Endometrial microvascular endothelial cells (primary cell): Measurements from ENCODE around the gene MREG. TPM values are rescaled to one million over a fixed set of nuclear protein-coding genes. Genes with fewer than 3 reads are reported as not detected.

ENCODE experiments used
- in situ Hi-C: cut with HindIII; loops from 2 replicates; pipeline ENCODE4 v1.10.0; 2017; ENCODE audit warnings: low sequenced_read_pairs, low pct_unique_long_range_greater_than_20kb; ENCODE audit errors: inconsistent ontology term
- total RNA-seq: library from RNA; depleted of rRNA; stranded (reverse); fragments of >200 nt; gene quantifications from one replicate; pipeline ENCODE4 v1.2.3, GENCODE V29; 2015; ENCODE audit errors: inconsistent ontology term

The MREG gene, protein sequence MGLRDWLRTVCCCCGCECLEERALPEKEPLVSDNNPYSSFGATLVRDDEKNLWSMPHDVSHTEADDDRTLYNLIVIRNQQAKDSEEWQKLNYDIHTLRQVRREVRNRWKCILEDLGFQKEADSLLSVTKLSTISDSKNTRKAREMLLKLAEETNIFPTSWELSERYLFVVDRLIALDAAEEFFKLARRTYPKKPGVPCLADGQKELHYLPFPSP
- total RNA-seq: 5.9 TPM

DNA sequence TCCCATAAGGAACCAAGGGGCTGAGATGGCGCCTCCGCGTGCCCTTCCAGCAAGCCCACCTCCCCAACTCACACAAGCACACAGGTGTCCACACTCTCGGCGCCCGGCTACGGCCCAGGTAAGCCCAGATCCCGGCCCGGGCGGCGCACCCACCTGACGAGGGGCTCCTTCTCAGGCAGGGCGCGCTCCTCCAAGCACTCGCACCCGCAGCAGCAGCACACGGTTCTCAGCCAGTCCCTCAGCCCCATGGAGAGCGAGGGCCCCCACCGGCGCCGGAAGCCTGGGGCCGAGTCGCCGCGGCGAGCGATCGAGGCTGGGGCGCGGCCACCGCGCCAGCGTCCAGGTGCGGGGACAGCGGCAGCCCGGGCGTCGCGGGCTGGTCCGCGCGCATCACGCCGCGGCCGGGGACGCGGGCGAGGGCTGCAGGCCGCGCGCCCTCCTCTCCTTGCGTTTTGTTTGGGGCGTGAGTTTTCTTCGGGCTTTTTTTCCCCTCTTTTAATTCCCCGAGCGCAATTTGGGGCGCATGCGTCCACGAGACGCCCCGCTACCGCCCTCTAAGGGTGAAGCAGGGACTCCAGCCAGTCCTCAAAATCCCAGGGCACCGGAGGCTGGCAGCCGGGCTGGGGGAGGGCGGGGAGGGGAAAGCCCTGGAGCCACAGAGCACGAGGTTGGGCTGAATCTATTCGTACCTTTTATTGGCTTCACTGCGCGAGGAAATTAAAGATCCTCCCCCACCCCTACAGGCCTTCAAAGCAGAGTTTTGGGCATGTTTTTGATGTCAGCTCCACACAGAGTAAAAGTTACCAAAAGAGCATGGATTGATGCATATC, at the start of gene MREG:
Gene MREG (minus strand): TSS at position 472 of the 830 bp plus-strand sequence. CDS start 224 bp downstream, at position 248.
- in situ Hi-C loops: no loop called here

DNA sequence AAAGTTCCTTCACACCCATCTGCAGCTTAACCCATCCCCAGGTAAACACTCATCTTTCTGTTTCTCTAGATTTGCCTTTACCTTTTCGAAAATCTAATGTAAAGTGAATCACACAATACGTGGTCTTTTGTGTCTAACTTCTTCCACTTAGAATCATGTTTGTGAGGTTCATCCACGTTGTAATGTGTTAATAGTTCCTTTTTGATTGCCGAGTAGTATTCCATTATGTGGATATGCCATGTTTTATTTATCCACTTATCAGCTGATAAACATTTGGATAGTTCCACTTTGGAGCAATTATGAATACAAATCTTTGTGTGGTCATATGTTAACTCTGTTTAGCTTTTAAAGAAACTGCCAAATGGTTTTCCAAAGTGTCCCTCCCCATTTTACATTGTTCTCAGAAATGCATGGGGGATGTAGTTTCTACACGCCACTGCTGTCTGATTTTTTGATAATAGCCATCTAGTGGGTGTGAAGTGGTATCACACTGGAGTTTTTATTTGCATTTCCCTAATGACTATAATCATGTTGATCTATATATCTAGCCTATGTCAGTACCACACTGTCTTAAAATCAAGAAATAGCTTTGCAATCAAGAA, 46.0 kb upstream of the MREG start:
- in situ Hi-C loops: no loop called here

DNA sequence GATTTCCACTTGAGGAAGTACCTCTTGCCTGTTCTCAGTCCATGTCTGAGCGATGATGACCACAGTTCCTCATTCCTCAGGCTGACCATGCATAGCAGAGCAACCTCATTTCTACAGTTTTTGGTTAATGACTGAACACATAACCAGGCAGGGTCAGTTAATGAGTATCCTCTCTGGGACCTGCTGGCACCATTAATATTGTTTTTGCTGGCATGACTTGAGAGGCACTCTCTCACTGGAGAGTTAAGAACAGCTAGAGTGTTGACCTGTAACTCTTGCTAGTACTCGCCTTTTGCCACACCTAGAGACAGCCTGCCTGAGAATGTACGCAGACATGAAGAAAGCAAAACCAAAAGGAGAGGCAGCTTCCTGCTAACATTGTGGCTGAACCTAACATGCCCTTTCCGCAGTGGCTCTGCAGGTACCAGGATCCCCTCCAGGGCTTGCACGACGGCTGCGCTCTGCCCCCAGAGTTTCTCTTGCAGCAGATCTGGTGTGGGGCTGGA, 44.4 kb upstream of the MREG start:
- in situ Hi-C loops: no loop called here

DNA sequence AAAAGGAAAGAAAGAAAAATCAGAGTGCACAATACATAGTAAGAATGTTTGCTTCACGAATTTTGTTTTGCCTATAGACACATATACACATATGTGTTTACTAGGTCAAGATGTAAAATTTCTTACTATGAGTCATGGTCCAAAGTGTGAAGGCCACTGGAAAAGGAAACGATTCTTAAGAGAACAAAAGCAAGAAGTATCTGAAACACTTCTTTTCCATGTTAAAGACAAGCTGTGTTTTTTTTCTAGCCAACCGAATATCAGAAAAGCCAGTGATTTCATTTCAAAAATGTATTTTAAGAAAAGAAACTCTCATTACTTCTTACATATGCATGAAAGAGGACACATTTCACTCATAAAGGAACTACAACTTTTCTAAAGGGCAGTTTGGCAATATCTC, 43.4 kb upstream of the MREG start:
- in situ Hi-C loops: no loop called here

DNA sequence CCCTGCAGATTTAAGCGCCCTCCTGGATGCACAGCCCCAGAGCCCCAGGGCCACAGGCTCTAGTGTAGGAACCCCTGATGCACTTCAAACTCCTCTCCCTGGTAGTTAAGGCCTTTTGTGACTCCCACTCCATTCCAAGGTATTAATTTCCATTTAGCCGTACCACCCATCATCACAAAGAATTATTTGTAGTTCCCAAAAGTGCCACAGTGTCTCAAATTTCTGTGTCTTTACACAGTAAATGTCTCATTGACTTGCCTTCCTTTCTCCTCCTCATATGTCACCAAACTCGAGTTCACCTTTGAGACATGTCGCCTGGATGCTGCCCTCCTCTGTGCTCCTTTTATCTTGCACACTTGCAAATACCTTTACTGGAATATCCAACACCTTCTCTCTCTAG, 42.3 kb upstream of the MREG start:
- in situ Hi-C loops: no loop called here

DNA sequence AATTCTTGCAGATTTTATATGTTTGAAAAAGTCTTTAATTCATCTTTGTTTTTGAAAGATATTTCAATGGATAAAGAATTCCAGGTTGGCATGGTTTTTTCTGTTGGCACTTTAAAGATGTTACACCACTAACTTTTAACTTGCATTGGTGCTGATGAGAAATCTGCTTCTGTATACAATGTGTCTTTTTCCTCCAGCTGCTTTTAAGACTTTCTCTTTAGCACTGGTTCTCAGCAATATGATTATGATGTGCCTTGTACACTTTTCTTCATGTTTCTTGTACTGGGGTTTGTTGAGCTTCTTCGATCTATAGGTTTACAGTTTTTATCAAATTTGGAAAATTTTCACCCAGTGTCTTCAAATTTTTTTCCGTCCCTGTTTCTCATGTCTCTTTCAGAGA, 39.1 kb upstream of the MREG start:
- in situ Hi-C loops: no loop called here

DNA sequence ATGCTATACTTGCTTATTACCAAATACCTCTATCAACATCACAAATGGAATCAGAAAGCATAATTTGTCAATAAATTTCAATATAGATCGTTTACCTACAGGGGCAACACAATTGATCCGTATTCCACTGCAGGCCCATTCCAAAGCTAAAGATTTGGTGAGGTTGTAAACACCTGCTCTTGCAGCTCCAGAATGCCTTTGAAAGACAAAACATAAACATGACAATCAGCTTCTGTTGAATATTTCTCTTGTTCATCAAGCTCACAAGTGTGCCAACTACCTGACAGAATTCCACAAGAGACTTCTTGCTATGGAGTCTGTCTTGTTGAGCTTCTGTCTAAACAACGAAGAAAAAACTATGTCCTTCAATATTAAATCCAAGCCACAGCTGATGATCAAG, 38.0 kb upstream of the MREG start:
- in situ Hi-C loops: no loop called here

DNA sequence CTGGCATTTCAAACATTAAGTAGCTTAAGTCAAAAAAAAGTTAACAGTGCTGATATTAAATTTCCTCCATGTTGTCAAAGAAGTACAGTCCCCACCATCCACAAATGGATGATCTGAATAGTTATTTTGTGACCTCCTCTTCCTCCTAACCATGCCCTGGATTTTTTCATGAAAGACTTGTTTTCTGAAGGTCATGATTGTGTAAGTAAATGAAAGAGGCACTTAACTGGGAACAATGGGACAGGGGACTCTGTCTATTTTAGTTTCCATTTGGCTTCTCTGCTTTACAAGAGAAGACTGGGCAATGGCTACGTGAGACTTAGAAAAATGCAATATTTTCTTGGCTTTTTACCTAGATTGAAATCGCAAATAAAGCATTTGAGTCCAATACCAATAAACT, 36.1 kb upstream of the MREG start:
- in situ Hi-C loops: no loop called here

DNA sequence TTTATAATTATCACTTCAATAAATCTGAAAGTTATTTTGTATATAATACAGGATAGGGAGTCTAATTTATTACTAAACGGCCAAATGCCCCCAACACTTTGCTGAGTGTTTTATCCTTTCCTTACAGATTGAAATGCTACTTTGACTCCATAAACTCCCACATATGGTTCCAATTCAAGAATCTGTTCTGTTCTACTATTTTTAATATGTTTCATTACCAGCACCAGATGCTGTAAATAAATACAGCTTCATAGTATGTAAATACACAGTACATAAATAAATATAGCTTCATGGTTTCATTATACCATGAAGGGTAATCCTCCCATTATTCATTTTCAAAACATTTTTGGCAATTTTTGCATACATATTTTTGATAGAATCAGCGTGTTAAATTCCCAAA, 34.0 kb upstream of the MREG start:
- in situ Hi-C loops: no loop called here

DNA sequence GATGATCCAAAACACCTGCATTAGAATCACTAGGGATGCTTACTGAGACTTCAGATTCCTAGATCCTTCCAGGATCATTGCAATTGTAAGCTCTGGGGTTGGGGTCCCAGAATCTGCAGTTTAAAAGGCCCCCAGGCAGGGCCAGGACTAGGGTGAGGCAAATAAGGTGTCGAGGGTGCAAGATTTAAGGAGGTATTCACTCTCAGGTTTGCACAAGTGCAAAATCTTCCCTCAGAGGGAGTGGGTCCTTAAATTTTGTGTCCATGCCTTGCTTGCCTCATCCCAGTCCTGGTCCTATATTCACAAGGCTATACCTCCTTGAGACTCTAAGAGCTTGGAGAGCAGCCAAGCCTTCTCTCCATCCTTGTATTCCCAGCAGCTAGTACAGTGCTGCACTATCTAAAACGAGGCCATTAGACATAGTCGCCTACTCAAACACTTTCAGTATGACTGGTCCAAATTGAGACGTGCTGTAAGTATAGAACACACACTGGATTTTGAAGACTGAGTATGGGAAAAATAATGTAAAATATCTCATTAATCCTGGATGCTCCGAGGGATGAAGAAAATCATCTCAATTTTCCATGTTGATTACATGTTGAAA, 31.6 kb upstream of the MREG start:
- in situ Hi-C loops: no loop called here

DNA sequence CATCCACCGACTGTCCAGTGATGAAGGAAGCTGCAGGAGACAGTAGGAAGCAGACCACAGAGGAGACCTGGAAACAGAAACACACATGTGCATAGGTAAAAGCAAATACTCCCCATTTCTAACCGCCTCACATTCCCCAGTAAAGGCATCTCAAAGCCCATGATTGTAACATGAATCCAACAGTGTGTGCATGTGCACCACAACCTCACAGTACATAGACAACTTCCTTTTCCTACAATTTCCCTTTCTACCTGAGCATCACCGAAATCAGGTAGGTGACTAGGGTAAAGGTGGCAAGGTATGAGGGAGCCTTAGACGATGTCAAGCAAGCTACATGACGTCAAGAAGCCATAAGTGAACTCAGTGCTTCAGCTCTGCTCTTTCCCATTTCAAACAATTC, 30.6 kb upstream of the MREG start:
- in situ Hi-C loops: no loop called here

DNA sequence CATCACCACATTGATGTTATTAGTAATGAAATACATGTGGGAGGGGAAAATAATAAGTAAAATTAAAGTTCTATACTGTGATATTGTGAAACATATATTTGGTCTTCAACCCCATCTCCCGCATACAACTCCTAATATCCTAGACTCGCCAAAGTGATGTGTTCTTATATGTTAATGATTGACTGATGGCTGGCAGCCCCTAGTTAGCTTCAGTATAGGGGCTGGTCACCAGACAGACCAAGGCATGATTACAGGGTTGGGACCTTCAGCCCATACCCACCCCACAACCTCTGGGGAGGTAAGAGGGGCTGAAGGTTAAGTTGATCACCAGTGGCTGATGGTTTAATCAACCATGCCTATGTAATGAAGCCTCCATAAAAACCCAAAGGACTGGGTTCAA, 28.1 kb upstream of the MREG start:
- in situ Hi-C loops: no loop called here

DNA sequence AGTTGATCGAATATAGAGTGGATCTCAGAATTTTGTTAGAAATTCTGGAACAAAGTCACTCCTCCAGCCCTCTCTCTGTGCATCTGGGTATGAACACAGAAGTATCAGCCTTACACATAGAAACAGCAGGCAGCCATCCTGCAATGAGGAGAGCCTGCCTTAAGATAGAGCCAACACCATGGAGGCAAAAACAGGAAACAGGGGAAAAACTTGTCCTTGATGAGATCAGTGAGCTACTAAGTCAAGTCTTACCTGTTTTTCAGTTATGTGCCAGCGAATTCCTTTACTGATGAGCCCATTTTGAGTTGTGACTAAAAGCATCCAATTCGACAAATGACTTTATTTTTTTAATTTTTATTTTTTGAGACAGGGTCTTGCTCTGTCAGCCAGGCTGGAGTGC, 26.6 kb upstream of the MREG start:
- in situ Hi-C loops: no loop called here

DNA sequence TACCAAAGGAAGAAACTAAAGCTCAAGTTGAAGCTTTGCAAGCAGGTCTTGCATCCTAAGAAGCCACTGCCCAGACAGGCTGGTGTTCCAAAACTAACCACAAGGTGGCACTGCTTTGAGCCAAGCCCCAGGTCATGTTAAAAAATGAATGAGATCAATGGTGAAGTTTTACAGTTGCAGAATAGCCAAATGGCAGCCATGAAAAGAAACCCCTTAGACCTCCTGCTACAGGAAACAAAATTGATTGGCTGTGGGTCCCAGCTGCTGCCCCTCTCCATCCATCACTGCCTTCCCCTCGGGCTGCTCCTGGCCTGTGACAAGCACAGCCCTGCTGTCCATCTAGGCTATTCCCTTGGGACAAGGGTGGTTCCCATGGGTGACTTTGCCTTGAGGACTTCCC, 20.7 kb upstream of the MREG start:
- in situ Hi-C loops: no loop called here

DNA sequence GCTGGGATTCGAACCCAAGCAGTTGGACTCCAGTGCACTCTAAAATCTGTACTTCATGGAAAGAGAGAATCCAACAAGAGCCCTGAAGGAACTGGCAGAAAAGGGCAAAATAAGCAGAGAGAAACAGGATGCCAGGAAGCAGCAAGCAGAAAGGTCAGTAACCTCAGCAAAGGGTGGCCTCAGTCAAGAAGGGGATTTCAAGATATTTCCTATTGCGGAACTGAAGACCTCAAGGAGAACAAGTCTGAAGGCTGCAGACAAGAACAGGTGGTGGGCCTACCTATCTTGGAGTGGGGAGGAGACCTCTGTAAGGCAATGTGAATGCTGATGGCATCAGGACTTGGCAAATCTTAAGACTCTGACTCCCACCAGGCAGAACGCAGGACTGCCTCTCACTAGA, 20.1 kb upstream of the MREG start:
- in situ Hi-C loops: no loop called here

DNA sequence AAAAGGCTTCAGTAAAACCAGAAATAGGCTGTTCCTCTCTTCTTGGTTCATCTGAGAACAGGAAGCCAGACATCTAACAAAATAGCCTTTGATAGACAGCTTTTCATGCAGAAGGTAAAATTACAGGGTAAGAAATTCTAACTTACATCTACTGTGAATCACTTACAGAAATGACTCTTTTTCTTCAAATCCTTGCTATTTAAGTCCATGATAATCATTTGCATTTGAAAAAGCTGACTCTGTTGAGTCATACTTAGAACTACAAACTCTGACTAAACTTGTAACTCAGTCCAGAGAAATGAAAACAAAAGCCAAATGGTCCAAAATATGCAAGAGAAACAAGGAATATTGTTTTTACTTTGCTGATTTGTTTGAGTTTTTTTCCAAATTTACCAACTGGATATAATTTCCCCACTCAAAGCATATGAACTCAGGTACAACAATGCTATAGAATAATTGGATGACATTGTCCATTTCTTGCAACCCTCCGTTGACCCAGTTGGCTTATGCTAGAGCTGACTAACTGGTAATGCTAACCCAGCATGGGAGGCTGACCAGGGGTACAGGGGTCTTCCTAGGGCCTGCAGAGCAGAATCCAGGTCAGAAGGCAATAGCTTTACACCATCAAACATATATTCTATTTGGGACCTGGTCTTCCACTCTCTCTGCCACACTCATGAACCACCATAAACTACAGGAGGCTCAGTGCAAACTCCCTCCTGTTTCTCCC, 18.8 kb upstream of the MREG start:
- in situ Hi-C loops: no loop called here

DNA sequence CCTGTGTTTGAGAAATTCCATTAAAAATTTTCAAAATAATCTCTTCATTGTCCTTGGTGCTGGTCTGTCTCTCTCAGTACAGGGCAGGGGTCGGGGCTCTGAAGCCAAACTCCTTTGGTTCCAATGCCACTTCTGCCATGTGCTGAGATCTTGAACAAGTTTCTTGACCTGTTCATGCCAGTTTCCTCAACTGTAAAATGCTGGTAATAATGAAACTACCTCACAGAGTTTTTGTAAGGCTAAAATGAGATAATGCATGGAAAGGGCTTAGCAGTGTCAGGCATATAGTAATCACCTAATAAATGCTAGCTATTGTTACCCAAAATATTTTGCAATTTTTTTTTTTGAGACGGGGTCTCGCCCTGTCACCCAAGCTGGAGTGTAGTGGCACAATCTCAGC, 16.9 kb upstream of the MREG start:
- in situ Hi-C loops: no loop called here

DNA sequence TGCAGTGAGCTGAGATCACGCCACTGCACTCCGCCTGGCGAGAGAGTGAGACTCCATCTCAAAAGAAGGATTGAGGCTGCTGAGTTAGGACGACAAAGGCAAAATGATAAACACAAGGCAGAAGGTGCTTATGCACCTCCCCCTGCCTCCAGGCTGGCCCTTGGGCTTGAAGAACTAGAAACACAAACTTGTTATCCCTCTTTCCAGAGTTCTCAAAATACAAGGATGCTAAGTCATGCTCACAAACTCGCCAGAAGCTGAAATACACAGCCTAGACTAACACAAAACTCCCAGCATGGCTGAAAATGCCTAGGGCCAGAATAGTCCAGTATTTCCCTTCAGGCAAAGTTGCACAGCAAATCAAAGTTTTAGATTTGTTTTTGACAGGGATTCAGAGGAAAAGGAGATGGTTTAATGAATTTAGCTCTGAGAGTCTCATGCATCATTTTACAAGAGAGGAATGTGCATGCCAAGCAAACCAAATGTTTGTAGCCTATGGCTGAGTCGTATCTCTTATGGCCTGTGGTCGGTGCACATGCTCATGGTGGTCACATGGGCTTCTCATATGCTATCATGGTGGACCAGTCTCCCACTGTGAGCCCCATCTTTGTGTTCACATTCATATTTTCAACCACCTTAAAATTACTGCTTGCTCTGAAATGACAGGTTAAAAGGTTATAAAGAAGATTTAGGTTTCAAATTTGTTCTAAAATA, 16.2 kb upstream of the MREG start:
- in situ Hi-C loops: no loop called here
